G401 (cell line): Measurements from ENCODE around the gene PWWP2B. TPM values are rescaled to one million over a fixed set of nuclear protein-coding genes. Genes with fewer than 3 reads are reported as not detected.

ENCODE experiments used
- total RNA-seq: library from RNA; depleted of rRNA; stranded (reverse); fragments of >200 nt; shearing (Covaris generic); gene quantifications from 2 replicates; pipeline ENCODE4 v1.2.3, GENCODE V29; 2014; rRNA removed

PWWP2B gene
- total RNA-seq, 1 experiment from 2014 or later = 24.5 TPM

Other genes starting within 250 kb of the PWWP2B start
- 4.9 and 6.0 TPM in 2 replicates for gene DPYSL4, start 210.3 kb upstream of the PWWP2B start, total RNA-seq
- gene STK32C, start 89.2 kb upstream of the PWWP2B start, total RNA-seq = 27.8 and 28.3 TPM in 2 replicates
- 3.7 and 11.0 TPM in 2 replicates for gene LRRC27, start 65.0 kb upstream of the PWWP2B start, total RNA-seq
- 22.8 and 44.3 TPM in 2 replicates for gene INPP5A, start 140.6 kb downstream of the PWWP2B start, total RNA-seq